ENCODE measurements around the gene PRPF40B.

DNA sequence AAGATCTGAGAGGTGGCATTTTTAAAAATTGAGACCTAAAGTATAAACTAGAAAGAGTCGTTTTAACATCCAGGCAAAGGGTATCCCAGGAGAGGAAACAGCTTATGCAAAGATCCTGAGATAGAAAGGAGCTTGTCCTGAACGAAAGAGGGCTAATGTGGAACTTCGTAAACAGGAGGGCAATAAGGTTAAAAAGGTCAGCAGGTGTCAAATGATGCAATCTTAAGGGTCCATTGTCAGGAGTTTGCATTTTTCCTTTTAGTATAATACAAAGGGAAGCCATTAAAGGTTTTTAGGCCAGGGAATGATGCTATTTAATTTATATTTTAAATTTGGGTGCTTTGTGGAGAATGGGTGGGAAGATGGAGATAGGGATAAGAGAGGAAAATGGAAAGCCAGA is 69.5 kb downstream of the PRPF40B start:
- TF ChIP-seq CTCF (conservative IDR thresholded peaks at IDR 0.05) (no peak), EZH2 (IDR thresholded peaks at IDR 0.05; ENCODE audit: low read depth) (no peak)
